IPS-18c (cell line): ENCODE results near the gene CHST6.
"Not testable (repeated sequence)": the region's sequence is repeated elsewhere in the genome, so short reads cannot be mapped to it uniquely, and the experiment has no call there.

Source experiments
- H3K4me3 ChIP-seq: 2 replicates; pipeline ENCODE4 v1.7.0; 2013; ENCODE audit warnings: low read depth, mild to moderate bottlenecking, low read length, moderate library complexity; ENCODE audit not compliant: insufficient read depth
- H3K9me3 ChIP-seq: one replicate; pipeline ENCODE4 v1.6.1; 2013; ENCODE audit warnings: mild to moderate bottlenecking, low read length, moderate library complexity; ENCODE audit not compliant: control insufficient read depth, insufficient read depth

Gene CHST6

DNA sequence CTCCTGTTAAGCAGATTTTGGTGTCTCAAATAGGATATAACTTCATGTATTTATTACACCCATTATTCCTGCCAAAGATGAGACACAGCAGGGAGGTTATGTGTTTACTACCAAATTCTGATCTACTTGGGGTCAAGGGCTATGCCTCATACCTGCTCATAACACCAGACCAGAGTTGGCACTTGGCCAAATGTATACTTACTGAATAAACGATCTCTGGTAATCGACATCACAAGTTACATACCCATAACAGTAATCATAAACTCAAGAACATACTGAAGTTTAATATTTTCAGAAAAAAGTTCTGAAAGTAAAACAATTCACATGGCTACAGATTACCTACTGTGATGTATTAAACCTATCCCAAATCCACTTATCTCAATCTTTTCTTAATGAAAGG is 33.7 kb downstream of the CHST6 start:
- no peaks in the 10 kb centered on the region for H3K9me3 ChIP-seq
- H3K4me3 ChIP-seq = no peak overlapping the region

DNA sequence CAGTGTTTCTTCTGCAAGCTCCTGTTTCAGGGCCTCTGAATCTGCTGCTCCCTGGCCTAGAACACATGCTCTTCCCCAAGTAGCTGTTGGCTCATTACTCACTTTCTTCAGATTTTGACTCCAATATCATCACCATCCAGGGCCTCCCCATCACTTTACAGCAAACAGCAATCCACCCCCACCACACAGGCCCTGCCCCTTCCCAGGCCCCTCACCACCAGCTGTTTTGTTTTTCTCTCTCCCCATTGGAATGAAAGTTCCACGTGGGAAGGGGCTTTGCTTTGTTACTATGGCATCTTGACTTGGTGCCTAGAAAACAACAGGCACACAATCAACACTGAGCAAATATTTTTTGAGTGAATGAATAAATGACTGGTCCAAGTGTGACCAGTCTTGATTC is 34.8 kb downstream of the CHST6 start:
- Histone ChIP-seq H3K9me3 (no peaks in the 10 kb centered on the region), H3K4me3 (no peak overlapping the region)

DNA sequence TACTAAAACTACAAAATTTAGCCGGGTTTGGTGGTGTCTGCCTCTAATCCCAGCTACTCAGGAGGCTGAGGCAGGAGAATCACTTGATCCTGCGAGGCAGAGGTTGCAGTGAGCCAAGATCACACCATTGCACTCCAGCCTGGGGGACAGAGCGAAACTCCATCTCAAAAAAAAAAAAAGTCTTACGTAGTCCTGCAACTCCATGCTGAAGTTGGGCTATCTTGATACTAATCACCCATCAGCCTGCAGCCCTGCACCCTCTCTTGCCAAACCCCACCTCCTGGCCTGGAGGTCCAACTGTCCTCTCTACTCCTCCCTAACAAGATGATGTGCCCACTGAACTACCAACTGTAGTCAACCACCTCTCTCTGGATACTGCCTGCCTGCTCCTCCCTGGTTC is 35.5 kb downstream of the CHST6 start:
- H3K4me3 ChIP-seq = no peak overlapping the region

DNA sequence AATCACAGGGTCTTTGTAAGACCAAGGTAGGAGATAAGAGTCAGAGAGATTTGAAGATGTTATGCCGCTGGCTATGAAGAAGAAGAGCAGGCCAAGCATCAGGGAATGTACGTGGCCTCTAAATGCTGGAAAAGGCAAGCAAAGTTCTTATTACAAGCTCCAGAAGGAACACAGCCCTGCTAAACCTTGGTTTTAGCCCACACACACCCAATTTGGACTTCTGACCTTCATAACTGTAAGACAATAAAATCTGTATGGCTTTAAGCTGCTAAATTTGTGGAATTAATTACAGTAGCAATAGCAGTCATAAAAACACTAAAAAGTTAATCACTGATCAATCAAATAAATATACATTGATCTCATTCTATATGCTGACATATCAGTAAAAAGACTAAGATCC is 36.8 kb downstream of the CHST6 start:
- H3K9me3 ChIP-seq = no peaks in the 10 kb centered on the region
- H3K4me3 ChIP-seq = no peak overlapping the region

More for the DNA sequence above, 35.5 kb downstream of the CHST6 start:
- H3K9me3 ChIP-seq = no peaks in the 10 kb centered on the region

DNA sequence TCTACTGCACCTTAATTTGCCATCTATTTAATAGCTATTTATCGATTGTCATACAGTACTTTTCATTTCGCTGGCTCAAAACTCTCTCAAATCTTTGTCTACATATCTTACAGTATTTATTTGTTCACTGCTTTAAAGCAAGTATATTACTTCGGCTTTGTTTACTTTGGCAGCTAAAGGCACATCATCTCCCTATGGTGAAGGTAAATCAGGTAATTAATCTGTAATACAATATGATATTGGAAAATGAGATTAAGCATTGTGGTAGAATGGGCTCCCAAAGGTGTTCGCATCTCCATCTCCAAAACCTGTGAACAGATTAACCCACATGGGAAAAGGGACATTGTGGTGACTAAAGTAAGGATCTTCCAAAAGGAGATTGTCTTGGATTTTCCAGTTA is 37.2 kb downstream of the CHST6 start:
- no peaks in the 10 kb centered on the region for H3K9me3 ChIP-seq
- H3K4me3 ChIP-seq = no peak overlapping the region

DNA sequence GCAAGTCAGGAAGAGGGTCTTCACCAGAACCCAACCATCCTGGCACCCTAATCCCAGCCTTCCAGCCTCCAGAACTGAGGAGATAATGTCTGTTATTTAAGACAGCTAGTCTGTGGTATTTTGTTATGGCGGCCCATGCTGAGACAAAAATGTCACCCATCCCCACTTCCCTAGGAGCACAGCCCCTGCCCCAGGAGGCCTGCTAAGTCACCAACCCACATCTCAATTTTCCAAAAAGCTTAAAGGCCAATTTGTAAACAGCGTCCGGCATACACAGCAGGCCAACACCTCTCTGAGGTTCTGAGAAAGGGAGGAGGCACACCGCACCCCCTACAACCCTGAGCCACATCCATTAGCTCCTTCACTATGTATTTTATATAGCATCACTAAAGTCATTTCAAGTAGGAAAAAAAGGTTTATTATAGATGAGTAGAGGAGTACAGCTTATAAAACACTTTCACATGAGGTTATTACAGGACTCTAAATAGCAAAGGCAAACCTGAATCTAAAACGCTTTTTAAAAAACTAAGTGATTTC is 37.7 kb downstream of the CHST6 start:
- H3K4me3 ChIP-seq = no peak overlapping the region

DNA sequence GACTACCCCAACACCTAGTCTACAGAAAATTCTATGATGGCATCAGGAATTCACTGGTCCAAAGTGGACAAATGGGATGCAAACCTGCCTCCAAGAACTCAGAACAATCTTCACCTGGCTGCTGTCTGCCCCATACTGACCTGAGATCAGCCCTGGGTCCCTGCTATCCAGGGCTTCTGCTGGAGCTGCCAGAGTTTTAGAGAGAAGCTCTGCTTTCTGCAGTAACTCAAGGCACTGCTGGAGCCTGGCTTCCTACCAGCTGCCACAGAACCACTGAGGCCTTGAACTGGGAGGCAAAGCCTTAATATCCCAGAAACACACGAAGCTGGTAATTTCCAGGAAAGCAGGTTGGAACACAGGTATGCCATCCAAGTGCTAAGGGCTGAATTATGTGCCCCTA is 38.3 kb downstream of the CHST6 start:
- Histone ChIP-seq H3K4me3 (no peak overlapping the region), H3K9me3 (no peaks in the 10 kb centered on the region)

More for the DNA sequence above, 37.7 kb downstream of the CHST6 start:
- no peaks in the 10 kb centered on the region for H3K9me3 ChIP-seq

DNA sequence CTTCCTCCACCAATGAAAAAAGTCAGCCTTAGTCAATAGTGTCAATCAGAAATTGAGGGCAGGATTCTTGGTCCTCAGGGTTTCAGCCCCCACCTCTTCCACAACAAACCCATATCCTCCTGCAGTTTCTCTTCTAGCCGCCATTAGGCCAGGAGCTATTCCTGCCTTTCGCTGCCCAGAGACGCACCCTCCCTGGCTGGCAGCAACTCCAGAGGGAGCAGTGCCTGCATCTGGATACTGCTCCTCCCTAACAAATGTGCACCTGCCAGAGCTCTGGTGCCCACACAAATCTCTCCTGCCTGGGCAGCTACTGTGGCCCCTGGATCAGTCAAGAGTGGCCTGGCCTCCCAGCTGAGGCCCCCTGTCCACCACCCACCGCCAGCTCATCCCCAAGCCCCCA is 38.8 kb downstream of the CHST6 start:
- H3K4me3 ChIP-seq, H3K9me3 ChIP-seq: not testable (repeated sequence)

DNA sequence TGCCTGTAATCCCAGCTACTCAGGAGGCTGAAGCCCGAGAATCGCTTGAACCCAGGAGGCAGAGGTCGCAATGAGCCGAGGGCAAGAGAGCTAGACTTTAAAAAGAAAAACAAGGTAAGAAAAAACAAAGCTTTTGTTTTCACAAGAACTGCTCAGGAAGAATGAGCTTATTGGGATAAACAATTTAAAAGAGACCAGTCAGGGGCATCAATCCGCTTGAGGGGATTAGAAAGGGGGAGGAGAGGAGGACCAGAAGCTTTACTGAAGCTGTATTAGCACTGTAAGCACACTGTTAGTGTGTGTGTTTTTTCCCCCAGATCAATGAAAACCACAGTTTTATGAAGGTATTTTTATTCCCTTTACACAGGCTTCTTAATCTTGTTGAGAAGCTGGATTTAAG is 39.6 kb downstream of the CHST6 start:
- H3K4me3 ChIP-seq = no peak overlapping the region
- H3K9me3 ChIP-seq = no peaks in the 10 kb centered on the region

DNA sequence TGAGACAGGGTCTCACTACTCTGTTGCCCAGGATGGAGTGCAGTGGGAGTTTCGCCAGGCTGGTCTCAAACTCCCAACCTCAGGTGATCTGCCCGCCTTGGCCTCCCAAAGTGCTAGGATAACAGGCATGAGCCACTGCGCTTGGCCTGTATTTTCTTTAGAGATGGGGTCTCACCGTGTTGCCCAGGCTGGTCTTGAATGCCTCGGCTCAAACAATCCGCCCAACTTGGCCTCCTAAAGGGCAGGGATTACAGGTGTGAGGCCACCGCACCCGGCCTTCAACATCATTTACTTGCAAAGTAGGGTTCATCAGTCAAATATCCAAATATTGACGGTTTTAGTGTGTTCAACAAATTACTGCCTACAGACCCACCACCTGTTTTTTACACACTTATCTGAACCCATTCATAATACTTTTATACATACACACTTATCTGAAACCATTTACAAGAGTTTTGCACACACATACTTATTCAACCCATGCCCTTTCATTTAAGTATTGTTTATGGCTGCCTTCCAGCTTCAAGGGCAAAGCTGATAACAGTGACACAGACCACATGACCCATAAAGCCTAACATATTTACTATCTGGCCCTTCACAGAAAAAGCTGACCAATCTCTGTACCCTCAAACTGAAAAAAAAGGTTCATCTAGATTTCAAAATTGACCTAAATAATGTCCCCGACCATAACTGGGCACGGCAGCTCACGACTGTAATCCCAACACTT is 42.6 kb downstream of the CHST6 start:
- Histone ChIP-seq H3K9me3 (no peaks in the 10 kb centered on the region), H3K4me3 (no peak overlapping the region)

DNA sequence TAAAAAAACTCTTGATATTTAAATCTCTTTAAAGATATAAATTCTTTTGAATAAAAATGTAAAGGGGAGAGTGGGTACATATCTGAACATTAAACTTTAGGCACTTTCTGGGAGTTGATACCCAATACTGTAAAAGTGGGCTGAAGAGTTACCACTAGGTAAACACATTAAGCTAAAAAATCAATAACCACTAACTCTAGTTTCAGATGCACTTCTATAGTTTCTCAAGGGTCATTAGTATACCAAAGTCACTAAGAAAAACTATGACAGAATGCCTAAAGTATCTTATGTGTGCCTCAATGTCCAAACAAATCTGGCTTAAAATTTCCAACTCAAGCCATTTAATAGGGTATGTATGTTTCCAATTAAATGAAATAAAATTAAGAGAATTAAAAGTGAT is 48.8 kb downstream of the CHST6 start:
- Histone ChIP-seq H3K4me3 (no peak overlapping the region), H3K9me3 (no peaks in the 10 kb centered on the region)

DNA sequence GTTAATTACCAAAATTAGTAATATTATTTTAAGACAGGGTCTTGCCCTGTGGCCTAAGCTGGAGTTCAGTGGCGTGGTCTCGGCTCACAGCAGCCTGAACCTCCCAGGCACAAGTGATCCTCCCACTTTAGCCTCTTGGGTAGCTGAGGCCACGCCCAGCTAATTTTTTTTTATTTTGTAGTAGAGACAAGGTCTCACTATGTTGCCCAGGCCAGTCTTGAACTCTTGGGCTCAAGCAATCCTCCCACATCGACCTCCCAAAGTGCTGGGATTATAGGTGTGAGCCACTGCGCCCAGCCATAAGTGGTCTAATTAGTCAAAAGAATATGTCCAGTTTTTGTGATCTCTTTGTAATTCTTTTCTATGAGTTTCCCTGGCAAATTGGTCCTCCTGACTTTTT is 49.9 kb downstream of the CHST6 start:
- Histone ChIP-seq H3K4me3 (no peak overlapping the region), H3K9me3 (no peaks in the 10 kb centered on the region)

DNA sequence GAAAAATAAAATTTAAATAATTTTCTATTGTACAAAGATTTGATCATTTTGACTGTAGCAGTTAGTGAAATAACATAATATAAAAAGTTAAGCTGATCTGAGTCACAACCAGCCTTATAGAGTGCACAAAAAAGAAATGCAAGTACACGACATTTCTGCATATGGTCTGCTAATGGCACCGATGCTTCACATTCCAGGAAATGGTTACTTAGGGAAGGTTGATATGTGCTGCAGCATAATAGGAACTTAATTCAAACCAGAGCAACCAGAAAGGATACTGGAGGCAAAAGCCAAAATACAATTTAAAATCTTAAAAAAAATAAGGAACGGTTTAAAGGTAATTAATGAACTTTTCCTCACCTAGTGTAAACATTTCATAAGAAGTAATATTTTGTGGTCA is 51.9 kb downstream of the CHST6 start:
- Histone ChIP-seq H3K4me3 (no peak overlapping the region), H3K9me3 (no peaks in the 10 kb centered on the region)

DNA sequence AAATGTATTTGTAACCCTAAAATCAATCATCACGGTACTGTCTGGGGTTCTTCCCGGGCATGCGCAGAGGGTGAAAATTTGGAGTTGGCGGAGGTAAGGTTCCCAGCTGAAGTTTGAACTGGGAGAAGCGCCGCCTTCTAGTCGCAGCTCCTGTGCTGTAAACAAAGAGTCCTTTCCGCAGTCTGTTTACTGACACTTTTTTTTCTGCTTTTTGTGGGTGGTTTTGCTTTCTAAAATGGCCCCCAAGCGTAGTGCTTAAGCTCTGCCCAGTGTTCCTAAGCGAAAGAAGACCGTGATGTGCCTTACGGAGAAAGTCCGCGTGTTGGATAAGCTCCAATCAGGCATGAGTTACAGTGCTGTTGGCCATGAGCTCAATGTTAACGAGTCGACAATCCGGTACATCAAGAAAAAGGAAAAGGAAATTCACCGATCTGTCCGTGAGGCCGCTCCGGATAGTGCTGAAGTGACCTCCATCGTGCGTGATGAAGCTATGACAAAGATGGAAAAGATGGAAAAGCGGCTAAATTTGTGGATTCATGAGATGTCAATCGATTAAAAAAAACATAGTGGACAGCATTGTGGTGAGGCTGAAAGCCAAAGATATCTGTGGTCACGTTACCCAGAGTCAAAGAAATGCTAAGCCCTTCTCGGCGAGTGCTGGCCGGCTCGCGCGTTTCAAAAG is 61.4 kb downstream of the CHST6 start:
- H3K9me3 ChIP-seq = peaks cover 2% of the 10 kb centered on the region
- H3K4me3 ChIP-seq = peak overlapping the region; percentile 100

DNA sequence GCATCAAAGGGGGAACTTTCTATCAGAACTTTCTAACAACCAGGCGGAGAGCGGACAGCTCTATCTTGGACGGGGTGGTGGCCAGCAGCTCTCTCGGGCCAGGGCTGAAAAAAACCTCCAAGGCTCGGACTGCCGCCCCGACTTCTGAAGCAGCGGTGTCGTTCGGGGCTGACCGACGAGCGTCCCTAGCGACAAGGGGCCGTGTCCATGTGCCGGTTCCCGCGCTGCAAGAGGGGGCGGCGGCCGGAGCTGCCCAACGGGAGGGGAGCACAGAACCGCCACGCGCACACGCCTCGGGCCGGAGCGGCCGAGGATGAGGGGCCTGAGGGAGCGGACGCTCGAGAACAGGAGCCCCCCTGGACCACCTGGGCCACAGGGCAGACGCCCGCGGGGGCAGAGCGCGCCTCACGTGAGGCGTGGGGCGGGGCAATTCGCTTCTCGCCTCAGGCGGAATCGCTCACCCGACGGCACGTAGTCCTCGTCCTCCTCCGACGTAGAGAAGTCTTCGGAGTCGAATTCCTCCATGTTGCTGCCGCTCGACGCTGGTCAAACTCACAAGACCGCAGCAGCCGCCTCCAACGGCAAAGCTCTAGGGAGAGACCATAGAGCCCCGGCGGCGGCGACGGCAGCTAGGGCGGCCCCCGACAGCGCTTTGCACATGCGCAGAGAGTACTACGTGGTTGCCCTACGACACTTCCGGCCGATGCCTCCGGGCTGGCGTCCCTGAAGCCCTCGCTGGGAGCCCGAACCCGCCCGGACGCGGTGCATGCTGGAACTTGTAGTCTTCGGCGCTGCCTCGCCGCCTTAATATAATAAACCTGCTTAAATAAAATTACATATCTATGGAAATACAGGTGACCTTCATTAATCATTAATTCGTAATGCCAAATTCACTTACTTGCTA is 62.2 kb downstream of the CHST6 start, which contains the start of gene CFDP1:
CFDP1 (minus strand) TSS at position 676 of the 904 bp plus-strand sequence; CDS start at position 525, 151 bp downstream.
- Histone ChIP-seq H3K4me3 (peak within 1 kb of the TSS; percentile 100), H3K9me3 (peaks cover 2% of the 10 kb centered on the region)

DNA sequence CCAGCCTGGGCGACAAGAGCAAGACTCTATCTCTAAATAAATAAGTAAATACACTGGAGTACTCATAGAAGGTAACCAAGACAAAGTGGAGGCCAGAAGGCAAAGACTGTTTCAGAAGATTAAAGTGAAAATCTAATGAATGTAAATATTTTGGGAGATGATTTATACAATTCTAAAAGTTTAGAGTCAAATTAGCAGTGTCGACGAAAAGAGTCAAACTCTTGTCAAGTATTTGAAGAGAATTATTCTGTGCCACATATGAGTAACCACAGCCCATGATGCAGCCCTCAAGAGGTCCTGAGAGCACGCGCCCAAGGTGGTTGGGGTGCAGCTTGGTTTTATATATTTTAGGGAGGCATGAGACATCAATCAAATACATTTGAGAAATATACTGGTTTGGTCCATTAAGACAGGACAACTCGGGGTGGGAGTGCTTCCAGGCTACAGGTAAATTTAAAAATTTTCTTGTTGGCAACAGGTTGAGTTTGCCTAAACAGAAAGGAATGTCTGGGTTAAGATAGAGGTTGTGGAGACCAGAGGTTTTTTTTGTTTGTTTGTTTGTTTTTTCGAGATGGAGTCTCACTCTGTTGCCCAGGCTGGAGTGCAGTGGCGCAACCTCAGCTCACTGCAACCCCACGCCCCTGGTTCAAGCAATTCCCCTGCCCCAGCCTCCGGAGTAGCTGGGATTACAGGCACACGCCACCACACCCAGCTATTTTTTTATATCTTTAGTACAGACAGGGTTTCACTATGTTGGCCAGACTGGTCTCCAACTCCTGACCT is 65.4 kb downstream of the CHST6 start:
- Histone ChIP-seq H3K4me3 (no peak overlapping the region), H3K9me3 (no peaks in the 10 kb centered on the region)

DNA sequence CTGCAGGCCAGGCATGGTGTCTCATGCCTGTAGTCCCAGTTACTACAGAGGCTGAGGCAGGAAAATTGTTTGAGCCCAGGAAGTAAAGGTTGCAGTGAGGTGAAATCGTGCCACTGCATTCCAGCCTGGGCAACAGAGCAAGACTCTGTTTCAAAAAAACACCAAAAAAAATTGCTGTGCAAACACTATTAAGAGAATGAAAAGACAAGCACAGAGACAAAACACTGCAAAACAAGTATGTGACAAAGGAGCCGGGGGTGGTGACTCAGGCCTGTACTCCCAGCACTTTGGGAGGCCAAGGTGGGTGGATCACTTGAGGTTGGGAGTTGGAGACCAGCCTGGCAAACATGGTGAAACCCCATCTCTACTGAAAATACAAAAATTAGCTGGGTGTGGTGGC is 68.7 kb downstream of the CHST6 start:
- not testable (repeated sequence) for H3K9me3 ChIP-seq, H3K4me3 ChIP-seq
